ENCODE data around the gene PNPLA3.

Gene PNPLA3

DNA sequence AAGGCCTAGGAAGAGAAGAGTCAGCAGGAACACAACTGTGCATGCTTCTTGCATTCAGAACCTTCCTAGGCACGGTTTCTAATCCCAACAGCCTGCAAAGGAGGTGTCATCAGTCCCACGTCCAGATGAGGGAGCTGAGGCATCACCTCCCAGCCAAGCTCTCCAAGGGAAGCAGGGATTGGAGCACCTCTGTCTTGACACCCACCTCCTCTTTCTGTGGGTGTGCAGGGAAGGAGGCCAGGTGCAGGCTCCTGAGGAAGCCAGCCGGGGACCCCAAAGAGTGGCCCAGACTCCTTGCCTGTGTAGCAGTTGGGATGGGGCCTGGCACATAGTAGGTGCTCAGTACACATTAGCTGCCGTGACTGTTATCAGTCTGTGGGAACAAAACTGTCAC lies 33.7 kb upstream of the PNPLA3 start:
- TF ChIP-seq, protein P1, sequence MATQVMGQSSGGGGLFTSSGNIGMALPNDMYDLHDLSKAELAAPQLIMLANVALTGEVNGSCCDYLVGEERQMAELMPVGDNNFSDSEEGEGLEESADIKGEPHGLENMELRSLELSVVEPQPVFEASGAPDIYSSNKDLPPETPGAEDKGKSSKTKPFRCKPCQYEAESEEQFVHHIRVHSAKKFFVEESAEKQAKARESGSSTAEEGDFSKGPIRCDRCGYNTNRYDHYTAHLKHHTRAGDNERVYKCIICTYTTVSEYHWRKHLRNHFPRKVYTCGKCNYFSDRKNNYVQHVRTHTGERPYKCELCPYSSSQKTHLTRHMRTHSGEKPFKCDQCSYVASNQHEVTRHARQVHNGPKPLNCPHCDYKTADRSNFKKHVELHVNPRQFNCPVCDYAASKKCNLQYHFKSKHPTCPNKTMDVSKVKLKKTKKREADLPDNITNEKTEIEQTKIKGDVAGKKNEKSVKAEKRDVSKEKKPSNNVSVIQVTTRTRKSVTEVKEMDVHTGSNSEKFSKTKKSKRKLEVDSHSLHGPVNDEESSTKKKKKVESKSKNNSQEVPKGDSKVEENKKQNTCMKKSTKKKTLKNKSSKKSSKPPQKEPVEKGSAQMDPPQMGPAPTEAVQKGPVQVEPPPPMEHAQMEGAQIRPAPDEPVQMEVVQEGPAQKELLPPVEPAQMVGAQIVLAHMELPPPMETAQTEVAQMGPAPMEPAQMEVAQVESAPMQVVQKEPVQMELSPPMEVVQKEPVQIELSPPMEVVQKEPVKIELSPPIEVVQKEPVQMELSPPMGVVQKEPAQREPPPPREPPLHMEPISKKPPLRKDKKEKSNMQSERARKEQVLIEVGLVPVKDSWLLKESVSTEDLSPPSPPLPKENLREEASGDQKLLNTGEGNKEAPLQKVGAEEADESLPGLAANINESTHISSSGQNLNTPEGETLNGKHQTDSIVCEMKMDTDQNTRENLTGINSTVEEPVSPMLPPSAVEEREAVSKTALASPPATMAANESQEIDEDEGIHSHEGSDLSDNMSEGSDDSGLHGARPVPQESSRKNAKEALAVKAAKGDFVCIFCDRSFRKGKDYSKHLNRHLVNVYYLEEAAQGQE (IDR thresholded peaks at IDR 0.05; ENCODE audit: insufficient read depth in 1 of 2, low read depth in 2 of 2, low read length in 2 of 2) = no peak
- TF ChIP-seq POLR2AphosphoS5 (IDR thresholded peaks at IDR 0.05; ENCODE audit: low read depth, low read length) (no peak), FOXP2 (optimal IDR thresholded peaks at IDR 0.05; ENCODE audit: borderline replicate concordance, extremely low read depth, extremely low read length, insufficient read depth) (no peak), TAF1 (IDR thresholded peaks at IDR 0.05; ENCODE audit: borderline replicate concordance, insufficient read depth, low read length) (no peak), SIN3A (IDR thresholded peaks at IDR 0.05; ENCODE audit: borderline replicate concordance, insufficient read depth, low read length) (no peak)

DNA sequence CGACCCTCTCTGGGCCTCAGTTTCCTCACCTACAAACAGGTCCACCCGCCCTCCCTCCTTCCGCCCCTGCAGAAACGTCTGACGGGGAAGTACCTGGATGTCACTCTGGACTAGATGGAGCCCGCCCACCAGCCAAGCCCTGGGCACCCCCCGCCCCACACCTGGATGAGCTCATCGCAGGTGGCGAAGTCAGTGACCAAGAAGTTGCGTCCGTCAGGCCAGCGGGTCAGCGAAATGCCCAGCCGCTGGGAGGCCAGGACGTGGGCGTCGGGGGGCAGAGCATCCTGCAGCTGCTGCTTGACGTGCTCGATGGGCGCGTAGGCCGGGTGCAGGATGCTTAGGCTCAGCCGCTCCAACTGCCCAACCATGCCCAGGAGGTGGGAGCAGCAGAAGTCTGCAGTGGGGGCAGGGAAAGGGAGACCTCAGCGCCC lies 32.7 kb upstream of the PNPLA3 start:
- TF ChIP-seq, protein P1 (IDR thresholded peaks at IDR 0.05; ENCODE audit: insufficient read depth in 1 of 2, low read depth in 2 of 2, low read length in 2 of 2) = no peak
- TF ChIP-seq TAF1 (IDR thresholded peaks at IDR 0.05; ENCODE audit: borderline replicate concordance, insufficient read depth, low read length) = no peak
- TF ChIP-seq FOXP2 (optimal IDR thresholded peaks at IDR 0.05; ENCODE audit: borderline replicate concordance, extremely low read depth, extremely low read length, insufficient read depth) = no peak
- TF ChIP-seq POLR2AphosphoS5 (IDR thresholded peaks at IDR 0.05; ENCODE audit: low read depth, low read length) = no peak
- no peak for TF ChIP-seq SIN3A (IDR thresholded peaks at IDR 0.05; ENCODE audit: borderline replicate concordance, insufficient read depth, low read length)

DNA sequence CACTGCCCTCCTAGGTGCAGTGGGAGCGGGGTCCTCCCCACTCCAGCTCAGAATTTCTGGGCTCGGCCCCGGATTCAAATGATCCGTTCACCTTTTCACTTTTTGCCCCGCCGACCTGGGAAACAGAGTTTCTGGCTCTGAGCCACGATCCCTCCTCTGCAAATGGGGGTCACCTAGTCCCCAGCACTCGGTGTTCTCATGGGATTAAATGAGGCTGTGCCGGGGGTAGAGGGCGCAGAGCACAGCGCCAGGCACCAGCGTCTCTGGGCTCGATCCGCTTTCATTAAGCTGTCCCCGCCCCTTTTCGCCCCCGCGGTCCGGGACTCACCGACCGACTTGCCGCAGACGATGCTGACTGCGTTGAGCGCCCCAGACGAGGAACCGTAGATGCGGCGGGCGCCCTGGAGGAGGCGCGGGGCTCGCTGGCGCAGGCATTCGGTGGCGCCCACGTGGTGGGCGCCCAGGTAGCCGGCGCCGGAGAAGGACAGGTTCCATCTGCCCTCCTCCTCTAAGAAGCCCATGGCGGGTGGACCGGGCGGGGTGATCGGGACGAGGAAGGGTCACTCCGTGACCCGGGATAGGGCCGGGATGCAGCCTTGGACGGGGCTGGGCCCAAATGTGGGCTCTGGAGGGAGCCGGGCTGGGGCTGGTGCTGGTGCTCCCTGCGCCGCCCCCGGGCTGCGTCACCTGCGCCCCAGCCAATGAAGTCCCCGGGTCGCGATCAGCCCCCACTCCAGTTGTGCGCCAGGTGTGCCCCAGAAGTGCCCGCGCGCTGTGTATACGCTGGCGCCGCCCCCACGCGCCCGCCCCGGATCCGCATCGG lies 32.0 kb upstream of the PNPLA3 start, which contains the start of gene PNPLA5:
Gene PNPLA5, minus strand, starts transcription at position 654 of the 823 bp plus-strand sequence. Its CDS starts 133 bp downstream, at position 521.
- no peak for TF ChIP-seq TAF1 (IDR thresholded peaks at IDR 0.05; ENCODE audit: borderline replicate concordance, insufficient read depth, low read length)

DNA sequence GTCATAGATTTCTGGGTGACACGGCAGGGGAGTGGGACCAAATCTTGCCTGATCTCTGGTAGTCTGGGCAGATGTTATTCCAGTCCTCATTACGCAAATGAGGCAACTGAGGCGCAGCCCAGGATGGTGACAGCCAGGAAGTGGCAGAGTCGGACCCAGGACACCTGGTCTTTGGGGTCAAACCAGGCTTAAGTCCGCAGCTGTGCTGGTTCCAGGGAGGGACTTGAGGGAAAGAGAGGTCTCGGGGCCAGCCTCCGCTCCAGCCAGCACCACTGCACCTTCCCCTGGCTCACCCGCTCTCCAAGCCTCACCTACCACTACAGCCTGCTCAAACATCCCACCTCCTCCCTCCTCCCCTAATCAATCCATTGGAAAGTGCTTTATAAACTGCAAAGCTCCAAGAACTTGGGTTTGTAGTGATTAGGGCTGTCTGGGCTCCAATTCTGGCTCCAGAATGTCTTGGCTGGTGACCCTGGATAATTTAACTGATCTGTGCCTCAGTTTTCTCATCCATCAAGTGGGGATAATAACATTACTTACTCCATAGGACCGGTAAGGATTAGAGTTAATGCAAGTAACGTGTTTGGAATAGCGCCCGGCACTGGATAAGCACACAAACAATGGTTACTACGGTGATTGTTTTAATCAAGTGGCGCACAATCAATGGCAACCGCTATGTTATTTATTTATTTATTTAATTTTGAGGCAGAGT lies 31.3 kb upstream of the PNPLA3 start:
- TF ChIP-seq POLR2AphosphoS5 (IDR thresholded peaks at IDR 0.05; ENCODE audit: low read depth, low read length) (no peak), TAF1 (IDR thresholded peaks at IDR 0.05; ENCODE audit: borderline replicate concordance, insufficient read depth, low read length) (no peak), SIN3A (IDR thresholded peaks at IDR 0.05; ENCODE audit: borderline replicate concordance, insufficient read depth, low read length) (no peak), FOXP2 (optimal IDR thresholded peaks at IDR 0.05; ENCODE audit: borderline replicate concordance, extremely low read depth, extremely low read length, insufficient read depth) (no peak)
- TF ChIP-seq, protein P1 (IDR thresholded peaks at IDR 0.05; ENCODE audit: insufficient read depth in 1 of 2, low read depth in 2 of 2, low read length in 2 of 2) = no peak

DNA sequence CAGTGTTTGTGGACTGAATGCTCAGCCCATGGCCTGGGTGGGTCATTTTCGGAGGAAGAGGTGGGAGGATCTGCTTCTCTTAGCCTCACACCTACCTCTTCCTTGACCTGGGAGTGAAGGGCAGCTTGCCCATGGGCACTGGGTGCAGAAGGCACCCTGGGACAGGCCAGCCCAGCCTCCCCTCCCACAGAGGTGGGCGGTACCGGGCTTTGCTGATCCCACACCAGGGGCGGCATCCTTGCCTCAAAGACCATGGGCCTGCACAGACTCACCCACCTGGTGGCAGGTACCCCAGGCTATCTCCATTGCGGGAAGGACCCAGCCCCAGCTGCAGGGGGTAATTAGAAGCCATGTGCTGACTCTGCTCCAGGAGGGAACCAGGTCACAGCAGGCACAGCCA lies 30.3 kb upstream of the PNPLA3 start:
- TF ChIP-seq TAF1 (IDR thresholded peaks at IDR 0.05; ENCODE audit: borderline replicate concordance, insufficient read depth, low read length) (no peak), POLR2AphosphoS5 (IDR thresholded peaks at IDR 0.05; ENCODE audit: low read depth, low read length) (no peak), FOXP2 (optimal IDR thresholded peaks at IDR 0.05; ENCODE audit: borderline replicate concordance, extremely low read depth, extremely low read length, insufficient read depth) (no peak), SIN3A (IDR thresholded peaks at IDR 0.05; ENCODE audit: borderline replicate concordance, insufficient read depth, low read length) (no peak)
- TF ChIP-seq, protein P1 (IDR thresholded peaks at IDR 0.05; ENCODE audit: insufficient read depth in 1 of 2, low read depth in 2 of 2, low read length in 2 of 2) = no peak

Data from PFSK-1 (cell line).